GM19372 (cell line): ENCODE measurements around the gene HNMT.
"Not testable (repeated sequence)": the region's sequence is repeated elsewhere in the genome, so short reads cannot be mapped to it uniquely, and the experiment has no call there.

Experiments
- ATAC-seq: cut with Tn5 transposase; IDR thresholded peaks from one replicate; pipeline ENCODE4 v1.9.1; 2021; ENCODE audit warnings: mild to moderate bottlenecking, low read depth, moderate library complexity; ENCODE audit not compliant: unreplicated experiment

The HNMT gene

DNA sequence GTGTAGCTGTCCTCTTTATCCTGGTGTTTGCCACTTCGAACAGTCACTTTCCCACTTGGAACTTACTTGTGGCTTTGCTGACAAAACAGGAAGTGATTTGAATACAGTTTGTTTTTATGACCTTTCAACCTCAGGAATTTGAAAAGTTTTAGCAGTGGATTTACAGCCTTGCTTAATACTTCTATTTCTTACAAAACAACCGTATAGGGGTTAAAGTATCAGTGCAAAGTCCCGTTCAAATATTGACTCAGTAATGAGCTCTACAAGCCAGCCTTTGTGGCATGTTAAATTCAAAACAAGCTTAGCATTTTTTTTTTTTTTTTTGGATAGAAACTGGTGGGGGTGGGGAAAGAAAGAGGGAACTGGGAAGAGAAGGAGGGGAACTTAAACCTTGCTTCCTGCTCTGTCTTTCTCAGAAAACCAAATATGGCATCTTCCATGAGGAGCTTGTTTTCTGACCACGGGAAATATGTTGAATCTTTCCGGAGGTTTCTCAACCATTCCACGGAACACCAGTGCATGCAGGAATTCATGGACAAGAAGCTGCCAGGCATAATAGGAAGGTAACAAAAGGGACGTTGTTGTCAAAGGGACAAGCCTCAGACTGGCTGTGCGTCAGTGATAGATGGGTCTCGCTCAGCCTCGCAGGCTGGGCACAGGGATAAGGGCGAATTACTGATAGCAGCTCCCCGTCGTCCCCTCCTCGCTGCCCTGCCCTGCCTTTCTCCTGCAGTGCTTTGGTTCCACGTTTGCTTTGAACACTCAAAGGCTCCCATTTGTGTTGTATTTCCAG is at the start of gene HNMT:
TSS of gene HNMT (plus strand) at position 408 of the 793 bp plus-strand sequence. CDS start at position 427, 19 bp downstream.
- ATAC-seq, result no peak

DNA sequence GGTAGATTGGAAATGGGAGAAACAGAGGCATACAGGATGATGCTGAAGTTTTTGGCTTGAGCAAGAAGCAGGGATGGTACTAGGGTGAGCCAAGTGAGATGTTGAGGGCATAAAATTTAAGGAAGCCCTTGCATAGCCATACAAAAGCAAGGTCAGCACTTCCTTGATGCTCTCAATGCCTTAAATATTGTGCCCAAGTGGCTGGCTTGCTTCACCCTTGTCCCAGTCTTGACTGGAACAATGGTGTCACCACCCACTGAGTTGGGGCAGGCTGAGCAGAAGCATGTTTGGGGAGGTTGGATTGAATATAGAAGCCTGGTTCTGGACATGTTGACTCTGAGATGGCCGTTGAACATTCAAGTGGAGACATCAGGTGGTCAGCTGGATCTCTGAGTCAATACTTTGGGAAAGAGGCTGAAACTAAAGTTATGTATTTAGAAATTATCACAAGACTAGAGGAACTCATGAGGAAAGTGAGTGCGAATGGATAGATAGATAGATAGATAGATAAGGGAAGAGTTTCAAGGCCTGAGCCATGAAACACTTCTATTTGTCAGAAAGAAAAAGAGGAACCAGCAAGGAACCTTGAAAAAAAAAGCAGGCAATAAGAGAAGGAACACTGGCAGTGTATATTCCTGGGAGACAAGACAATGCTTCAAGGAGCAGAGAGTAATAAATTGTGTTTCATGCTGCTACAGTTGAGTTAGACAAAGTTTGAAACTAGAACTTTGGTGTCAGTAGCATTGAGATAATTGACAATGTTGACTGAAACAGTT is 43.0 kb upstream of the HNMT start:
- ATAC-seq, result no peak

DNA sequence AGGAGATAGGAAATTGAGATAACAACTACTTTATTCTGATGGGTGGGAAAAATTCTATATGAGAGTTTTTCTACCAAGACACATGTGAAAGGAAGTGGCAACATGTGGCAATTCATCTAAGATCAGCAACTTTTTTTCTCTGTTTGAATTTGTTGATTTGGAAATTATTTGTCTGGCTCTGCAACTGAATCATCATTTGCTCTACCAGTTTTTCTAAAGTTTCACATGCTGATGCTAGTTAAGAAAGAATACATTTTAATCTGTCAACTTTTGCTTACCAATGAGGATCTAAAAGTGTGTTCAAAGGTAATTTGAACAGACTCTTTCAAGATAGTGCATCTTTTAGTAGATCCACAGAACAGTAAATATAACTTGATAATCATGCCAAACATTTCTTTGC is 42.1 kb upstream of the HNMT start:
- ATAC-seq, result not testable (repeated sequence)

DNA sequence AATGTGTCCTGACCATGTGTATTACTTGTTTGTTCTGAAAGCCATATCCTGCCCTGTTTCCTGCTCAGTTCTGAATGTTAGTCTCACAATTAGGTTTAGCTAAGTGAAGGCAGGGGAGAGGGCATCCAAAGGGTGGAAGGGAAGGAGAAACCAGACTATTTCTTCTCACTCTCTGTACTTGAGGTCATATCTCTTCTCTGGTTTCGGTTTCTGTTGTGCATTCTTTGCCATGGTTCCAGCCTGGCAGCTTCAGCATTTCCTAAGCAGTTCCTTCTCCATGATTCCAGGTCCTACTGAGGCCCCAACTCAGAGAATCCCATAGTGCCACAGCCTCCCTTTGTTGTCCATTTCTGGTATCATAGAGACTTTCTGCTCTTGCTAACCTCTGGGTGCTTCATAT is 40.3 kb upstream of the HNMT start:
- no peak for ATAC-seq

DNA sequence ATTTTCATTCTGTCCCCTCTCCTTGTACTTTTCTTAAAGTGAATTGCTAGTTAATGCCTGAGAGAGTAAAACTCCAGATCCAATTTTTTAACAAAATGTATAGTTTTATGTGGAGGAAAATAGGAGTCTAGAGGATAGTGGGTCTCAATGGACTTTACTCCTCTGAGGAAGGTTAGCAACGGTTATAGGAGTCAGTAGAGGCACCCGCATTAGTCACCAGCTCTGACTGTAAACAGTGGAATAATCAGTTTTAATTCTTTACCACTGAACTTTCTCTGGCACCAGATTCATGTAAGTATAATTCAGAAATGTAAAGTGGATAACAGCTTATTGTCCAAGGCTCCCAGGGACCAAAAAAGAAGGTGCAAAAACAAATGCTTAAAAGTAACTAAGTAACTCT is 38.7 kb upstream of the HNMT start:
- ATAC-seq, result no peak

DNA sequence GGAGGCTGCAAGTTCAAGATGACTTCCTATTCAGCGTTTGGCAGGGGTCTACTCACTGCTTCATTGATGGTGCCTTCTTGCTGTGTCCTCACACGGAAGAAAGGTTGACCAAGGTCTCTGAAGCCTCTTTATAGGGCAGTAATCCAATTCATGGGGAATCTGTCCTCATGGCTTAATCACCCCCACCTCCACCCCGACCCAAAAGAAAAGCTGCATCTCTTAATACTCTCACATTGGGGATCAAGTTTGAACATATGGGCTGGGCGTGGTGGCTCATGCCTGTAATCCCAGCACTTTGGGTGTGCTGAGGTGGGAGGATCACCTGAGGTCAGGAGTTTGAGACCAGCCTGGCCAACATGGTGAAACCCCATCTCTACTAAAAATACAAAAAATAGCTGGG is 36.4 kb upstream of the HNMT start:
- no peak for ATAC-seq

DNA sequence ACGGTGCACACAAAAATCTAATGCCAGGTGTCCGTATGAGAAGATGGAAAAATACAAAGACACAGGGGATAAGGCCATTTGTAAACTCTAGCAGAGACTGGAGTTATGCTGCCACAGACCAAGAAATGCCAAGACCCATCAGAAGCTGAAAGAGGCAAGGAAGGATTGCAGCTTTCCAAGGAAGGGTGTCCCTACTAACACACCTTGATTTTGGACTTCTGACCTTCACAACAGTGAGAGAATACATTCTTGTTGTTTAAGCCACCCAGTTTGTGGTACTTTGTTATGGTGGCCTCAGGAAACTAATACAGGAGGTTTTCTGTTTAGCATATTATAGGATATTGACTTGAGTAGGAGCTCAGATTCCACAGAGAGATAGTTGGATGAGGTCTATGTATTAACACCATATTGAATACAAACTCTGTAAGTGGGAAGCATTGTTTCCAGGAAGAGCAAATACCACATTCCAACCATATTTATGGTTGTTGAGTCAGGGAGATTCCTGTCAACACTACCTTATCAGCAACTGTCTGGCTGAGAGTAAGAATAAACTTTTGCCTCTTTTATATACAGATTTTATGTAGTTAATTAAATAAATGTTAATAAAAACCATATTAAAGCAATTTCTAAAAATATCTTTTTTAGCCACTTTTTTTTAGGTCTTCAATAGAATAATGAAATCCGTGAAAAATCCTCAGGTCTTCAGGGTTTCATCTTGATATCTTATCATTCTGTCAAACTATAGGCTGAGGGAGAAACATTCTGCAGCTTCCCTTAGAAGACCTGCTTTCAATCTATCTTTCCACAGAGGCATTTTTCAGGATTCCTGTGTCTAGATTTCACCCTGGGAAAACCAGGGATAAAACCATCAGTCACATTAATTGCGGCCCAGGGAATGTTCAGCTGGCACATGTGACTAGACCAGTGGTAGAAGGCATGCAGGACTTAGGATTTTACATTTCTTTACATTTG is 35.4 kb upstream of the HNMT start:
- ATAC-seq, result no peak

DNA sequence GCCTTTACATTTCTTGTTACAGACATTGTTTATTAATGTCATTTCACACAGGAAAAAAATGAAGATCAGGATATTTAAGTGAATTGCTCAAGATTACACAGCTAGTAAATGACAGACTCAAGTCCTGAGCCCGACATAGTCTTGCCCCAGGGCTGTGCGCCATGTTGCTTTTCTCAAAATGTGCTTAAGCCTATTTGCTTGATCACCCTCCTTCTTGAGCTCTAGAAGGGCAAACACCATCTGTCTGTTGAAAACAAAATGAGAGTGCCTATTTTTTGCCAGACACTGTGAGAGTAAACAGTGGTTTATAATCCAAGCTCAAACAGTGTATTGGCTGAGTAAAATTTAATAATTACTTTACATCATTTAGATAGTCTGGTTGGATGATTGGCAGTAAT is 34.8 kb upstream of the HNMT start:
- ATAC-seq, result no peak

DNA sequence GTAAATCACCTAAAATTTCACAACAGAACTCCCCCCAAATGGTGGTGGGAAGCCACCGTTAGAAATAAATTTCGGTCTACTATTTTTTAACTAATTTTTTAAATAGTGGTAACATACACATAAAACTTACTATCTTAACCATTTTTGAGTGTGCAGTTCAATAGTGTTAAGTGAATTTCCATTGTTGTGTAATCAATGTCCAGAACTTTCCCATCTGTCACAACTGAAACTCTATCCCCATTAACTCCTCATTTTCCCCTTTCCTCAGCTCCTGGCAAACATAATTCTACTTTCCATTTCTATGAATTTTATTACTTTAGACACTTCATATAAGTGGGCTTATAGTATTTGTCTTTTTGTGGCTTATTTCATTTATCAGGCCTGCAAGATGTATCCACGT is 34.1 kb upstream of the HNMT start:
- ATAC-seq, result no peak

DNA sequence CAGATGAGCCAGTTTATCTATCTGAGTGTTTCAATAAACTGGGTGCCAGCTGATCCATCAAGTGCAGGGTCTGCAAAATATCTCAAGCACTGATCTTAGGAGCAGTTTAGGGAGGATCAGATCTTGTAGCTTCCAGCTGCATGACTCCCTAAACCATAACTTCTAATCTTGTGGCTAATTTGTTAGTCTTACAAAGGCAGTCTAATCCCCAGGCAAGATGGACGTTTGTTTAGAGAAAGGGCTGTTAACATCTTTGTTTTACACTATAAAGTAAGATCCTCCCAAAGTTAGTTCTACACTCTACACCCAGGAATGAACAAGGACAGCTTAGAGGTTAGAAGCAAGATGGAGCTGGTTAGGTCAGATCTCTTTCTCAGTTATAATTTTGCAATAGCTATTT is 28.7 kb upstream of the HNMT start:
- no peak for ATAC-seq

DNA sequence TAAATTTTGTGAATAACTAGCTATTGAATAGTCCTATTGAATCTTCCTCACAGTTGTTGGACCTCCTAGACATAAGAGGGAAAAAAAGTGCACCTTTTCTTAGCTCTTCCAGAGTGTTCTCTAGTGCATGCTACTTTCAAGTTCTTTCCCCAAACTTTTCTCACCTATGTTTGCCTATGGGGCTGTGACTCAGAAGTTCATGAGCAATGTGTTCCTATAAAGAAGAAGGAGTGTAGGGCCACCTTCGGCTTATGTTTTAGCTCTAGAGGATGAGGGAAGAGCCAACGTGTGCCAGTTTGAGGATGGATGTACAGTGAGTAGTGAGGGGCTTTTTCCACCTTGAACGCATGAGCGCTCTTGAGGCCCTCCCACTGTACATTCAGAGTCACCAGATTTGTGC is 27.0 kb upstream of the HNMT start:
- no peak for ATAC-seq

DNA sequence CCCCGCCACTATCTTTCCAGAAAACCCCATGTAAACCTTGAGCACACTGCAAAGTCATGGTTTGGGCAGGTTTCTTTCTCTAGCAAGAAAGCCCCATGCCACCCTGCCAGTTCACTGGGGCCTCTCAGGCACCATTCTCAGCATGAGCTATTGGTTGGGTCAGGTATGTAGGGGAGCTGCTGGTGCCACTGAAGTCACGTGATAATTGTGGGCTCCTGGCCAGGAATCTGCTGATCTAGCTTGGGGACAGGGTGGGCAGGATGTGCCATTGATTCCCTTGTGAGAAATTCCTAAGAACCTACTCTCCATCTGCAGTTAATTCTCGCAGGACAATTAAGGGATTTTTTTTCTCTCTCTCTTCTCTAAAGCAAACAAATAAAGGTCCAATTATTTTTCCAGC is 26.5 kb upstream of the HNMT start:
- no peak for ATAC-seq

DNA sequence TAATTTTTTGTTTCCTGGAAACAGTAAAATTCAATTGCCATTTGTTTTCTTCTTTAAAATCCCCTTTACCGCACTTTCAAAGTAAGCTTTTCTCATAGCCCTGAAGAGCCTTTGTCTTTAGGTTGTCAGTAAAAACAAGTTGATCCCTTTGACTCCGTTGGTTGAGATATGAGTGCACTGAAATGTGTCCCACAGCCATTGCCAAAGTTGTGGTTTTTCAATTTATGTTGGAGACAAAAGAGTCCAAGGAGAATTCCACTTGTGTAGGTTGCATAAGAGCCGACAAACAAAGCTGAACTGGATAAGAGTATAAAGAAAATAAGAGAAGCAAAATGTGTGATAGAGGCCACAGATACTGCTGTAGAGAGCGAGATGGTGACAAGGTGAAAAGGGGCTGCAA is 26.1 kb upstream of the HNMT start:
- no peak for ATAC-seq

DNA sequence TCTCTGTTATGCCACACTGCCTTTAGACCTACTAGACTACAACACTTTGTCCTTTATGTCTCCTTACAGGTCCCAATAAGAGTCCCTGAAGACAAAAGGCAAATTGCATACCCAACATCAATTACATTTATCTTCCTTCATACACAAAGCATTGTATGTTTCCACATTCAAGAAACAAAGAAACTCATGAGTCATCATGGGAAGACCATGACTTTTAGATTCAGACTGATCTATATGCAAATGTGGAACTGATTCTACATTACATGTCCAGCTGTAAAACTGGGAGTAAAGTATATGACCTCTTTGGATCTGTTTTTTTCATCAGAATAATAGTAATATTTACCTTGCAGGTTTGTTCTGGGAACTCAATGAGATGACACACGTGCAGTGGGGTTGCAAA is 25.2 kb upstream of the HNMT start:
- ATAC-seq, result no peak

DNA sequence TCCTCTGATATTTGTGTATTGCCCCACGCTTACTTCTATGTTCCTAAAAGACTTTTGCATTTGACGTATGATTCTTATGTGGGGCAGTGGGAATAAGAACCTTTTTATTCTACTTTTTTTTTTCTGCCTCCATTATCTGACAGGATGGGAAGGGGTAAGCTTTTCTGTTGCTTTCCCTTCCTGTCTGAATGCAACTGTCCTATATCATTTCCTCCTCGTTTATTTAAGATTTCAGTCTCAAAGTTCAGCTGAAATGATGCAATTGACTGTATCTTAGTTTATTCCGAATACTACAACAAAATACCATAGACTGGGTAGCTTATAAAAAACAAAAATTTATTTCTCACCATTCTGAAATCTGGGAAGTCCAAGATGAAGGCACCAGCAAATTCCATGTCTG is 24.1 kb upstream of the HNMT start:
- ATAC-seq, result no peak

DNA sequence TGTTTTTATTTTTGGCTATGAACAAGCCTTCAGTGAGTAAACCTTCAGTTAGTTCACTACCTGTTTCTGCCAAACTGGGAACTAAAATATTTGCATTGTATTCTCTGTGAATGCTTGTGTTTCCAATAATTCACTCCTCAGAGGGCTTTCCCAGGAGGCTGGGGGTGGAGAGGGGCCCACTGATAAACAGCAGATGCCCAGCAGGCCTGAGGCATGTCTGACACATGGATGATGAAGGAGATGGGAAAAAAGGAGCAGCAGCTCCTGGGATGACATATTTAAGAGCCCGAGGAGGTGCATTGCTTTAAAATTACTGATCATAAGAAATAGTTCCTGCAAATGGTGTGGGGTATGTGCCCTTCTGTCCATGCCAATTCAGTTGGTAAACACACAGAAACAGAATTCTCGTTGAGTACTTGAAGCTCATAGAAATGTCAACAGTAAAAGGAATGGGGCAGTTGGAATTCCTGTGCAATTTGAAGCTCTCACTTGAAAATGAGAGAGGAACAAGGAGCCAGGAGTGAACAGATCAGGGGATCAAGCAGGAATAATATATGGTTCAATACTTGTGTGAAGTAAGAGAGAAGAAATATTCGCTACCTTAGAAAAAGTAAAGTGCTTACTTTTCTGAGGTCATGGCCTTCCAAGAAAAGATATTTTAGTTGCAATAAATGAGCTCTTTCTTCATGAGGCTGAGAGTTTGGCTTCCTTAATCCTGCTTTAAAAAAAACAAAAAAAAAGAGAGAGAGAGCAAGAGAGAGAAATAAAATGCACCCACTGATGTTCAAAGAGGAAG is 22.0 kb upstream of the HNMT start:
- no peak for ATAC-seq

DNA sequence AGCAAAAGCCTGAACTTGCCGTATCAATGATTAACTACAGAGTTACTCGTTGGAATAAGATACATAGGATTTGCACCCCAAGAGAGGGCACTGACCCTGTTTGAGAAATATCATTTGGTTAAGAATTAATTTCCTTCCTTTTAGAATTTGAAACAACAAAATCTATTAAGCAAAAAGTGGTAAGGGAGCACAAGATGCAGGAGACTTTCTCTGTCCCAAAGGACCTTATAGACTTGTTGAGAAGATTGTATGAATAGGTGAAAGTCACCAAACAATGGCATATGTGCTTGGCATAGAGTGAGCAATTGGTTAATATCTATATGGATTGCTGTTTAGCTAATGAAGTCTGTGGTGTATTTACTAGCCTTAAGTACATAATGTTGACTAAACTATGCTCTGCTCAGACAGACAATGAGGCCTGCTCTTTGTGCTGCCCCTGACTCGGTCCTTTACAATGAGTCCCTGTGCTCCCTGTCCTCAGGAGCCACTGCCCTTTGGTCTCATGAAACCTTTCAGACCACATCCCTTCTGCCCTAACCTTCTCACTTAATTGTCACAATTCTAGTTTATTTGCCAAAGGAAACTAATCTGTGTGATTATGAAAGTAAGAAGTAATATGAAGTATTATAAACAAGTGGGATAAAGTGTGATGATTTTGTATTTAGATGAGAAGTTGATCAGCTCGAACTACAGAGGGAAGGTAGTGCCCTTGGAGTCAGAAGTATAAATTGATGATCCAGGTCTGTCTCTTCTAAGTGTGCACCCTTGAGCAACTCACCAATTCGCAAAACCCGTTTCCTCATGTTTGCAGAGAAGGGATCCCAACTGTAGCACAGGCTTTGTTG is 21.2 kb upstream of the HNMT start:
- no peak for ATAC-seq

DNA sequence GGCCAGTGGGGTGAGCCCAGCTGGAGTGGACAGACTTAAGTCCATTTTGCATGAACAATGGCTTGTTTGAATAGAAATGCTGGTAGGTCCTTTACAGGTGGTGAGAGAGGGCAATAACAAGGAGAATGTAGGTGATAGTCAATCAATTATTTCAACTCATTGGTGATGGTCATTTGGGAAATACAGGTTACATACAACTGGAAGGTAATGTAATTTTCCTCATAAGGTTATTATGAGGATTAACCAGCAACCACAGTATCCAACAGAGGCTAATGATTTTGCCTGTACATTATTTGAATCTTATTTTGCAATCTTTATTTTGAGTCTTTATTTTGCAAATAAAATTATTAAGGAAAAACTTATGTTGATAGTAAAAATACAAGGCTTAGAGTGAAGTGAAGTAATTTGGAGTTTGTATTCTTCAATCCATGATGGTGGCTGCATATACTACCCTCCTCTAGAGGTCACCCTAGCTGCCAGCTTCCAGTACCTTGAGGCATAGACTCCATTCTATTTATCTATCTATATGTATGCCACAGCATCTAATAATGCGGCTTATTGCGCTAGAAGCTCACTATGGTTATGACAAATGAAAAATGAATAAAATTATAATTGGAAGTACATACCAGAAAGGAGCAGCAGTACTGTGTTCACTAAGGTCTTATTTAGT is 20.5 kb upstream of the HNMT start:
- ATAC-seq, result no peak

DNA sequence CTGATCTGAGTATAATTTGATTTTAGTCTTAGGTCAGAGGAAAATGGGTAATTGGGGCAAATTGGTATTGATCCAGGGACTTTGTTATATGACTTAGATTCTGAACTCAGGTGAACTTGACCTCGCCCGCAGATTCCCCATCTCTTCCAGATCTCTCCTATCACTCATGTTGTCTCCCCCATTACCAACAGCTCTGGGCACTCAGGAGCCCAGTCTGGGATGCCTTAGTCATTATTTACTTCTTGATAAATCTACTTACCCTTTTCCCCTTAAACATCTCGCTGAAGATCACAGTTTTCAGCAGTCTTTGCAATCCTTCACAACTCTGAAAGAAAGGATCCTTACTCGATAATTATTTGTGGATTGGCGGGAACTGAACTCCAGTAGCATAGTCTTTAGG is 19.6 kb upstream of the HNMT start:
- no peak for ATAC-seq
